ENCODE measurements around the gene MPP1. TPM values are rescaled to one million over a fixed set of nuclear protein-coding genes. Genes with fewer than 3 reads are reported as not detected.

Gene MPP1
- total RNA-seq, 1 experiment from 2014 or later: 89.3 TPM

GRCh38 chrX:154795016-154795415 is 10.3 kb downstream of the MPP1 start:
- TF ChIP-seq POLR2AphosphoS5 (IDR thresholded peaks at IDR 0.05; ENCODE audit: low read depth, low read length) (no peak), TCF7L2 (IDR thresholded peaks at IDR 0.05; ENCODE audit: low read depth, low read length) (no peak), CTCF (IDR thresholded peaks at IDR 0.05) (no peak), REST (IDR thresholded peaks at IDR 0.05; ENCODE audit: insufficient read depth in 1 of 2, low read depth in 2 of 2, low read length in 1 of 2) (no peak), SIN3A (IDR thresholded peaks at IDR 0.05; ENCODE audit: borderline replicate concordance, insufficient read depth, low read depth, low read length) (no peak)
- in situ Hi-C loops (cut with HindIII; ENCODE audit: low pct_unique_long_range_greater_than_20kb, low sequenced_read_pairs): no loop called here
- POLR2A ChIA-PET: no interaction called here

GRCh38 chrX:154793084-154793795 is 12.0 kb downstream of the MPP1 start:
- BruUV-seq (replicated peaks): no TSS peak

More at GRCh38 chrX:154795016-154795415, 10.3 kb downstream of the MPP1 start:
- BruUV-seq (replicated peaks): no TSS peak
- Histone ChIP-seq H3K9me3 (ENCODE audit: control insufficient read depth, insufficient read depth, low read depth, low read length) (no peaks in the 10 kb centered on the region), H3K4me1 (ENCODE audit: control insufficient read depth, insufficient read depth, low read length) (peaks cover 54% of the 10 kb centered on the region), H3K27ac (ENCODE audit: low read length) (peak overlapping the region; percentile 30; the same call in 1 of the 2 replicates), H3K36me3 (ENCODE audit: control insufficient read depth, insufficient read depth, low read length) (no peaks in the 10 kb centered on the region), H3K4me3 (ENCODE audit: low read depth in 2 of 2, low read length in 2 of 2) (no peak overlapping the region), H3K27me3 (ENCODE audit: control insufficient read depth, insufficient read depth, low read length) (no peaks in the 10 kb centered on the region)
- DNase-seq (ENCODE audit: low read depth, low spot score) (no peak), ATAC-seq (no peak)
- CTCF ChIA-PET: no interaction called here
- intact Hi-C loops (cut with micrococcal nuclease; ENCODE audit: unreplicated experiment): no loop called here

More at GRCh38 chrX:154793084-154793795, 12.0 kb downstream of the MPP1 start:
- Histone ChIP-seq H3K36me3 (ENCODE audit: control insufficient read depth, insufficient read depth, low read length) (no peaks in the 10 kb centered on the region), H3K9me3 (ENCODE audit: control insufficient read depth, insufficient read depth, low read depth, low read length) (no peaks in the 10 kb centered on the region), H3K4me1 (ENCODE audit: control insufficient read depth, insufficient read depth, low read length) (peaks cover 36% of the 10 kb centered on the region), H3K27me3 (ENCODE audit: control insufficient read depth, insufficient read depth, low read length) (no peaks in the 10 kb centered on the region), H3K27ac (ENCODE audit: low read length) (peak overlapping the region; percentile 21; the same call in 1 of the 2 replicates), H3K4me3 (ENCODE audit: low read depth in 2 of 2, low read length in 2 of 2) (no peak overlapping the region)
- no peak for DNase-seq (ENCODE audit: low read depth, low spot score)
- no peak for ATAC-seq
- ChIA-PET CTCF (no interaction called here), POLR2A (no interaction called here)
- intact Hi-C loops (cut with micrococcal nuclease; ENCODE audit: unreplicated experiment): no loop called here
- TF ChIP-seq CTCF (IDR thresholded peaks at IDR 0.05) (no peak), TCF7L2 (IDR thresholded peaks at IDR 0.05; ENCODE audit: low read depth, low read length) (no peak), SIN3A (IDR thresholded peaks at IDR 0.05; ENCODE audit: borderline replicate concordance, insufficient read depth, low read depth, low read length) (no peak), REST (IDR thresholded peaks at IDR 0.05; ENCODE audit: insufficient read depth in 1 of 2, low read depth in 2 of 2, low read length in 1 of 2) (no peak), POLR2AphosphoS5 (IDR thresholded peaks at IDR 0.05; ENCODE audit: low read depth, low read length) (no peak)
- in situ Hi-C loops (cut with HindIII; ENCODE audit: low pct_unique_long_range_greater_than_20kb, low sequenced_read_pairs): no loop called here
